H1 (cell line): ENCODE data around the gene ATG16L1. TPM values are rescaled to one million over a fixed set of nuclear protein-coding genes. Genes with fewer than 3 reads are reported as not detected.

Experiments
- POLR2AphosphoS5 ChIP-seq: IDR thresholded peaks from 2 replicates; pipeline ENCODE4 v1.6.1; 2011; ENCODE audit warnings: low read depth, low read length
- polyA plus RNA-seq, 7 experiments: library from polyadenylated mRNA; depleted of rRNA in 3 of 7; stranded (reverse) in 5 of 7; unstranded in 2 of 7; fragments of >200 nt in 5 of 7; fragments of 200-250 nt in 2 of 7; gene quantifications; 1 replicate in 5 of 7; 2 replicates in 1 of 7; 4 replicates in 1 of 7; pipeline versions ENCODE4 v1.2.1 to v1.2.3, GENCODE V29; 2011 to 2013; ENCODE audit warnings: missing spikeins in 2 of 7, mixed read lengths in 2 of 7
- total RNA-seq: library from RNA; stranded (reverse); fragmentation: NEBNext Ultra II Directional; extraction: Animal tissue kit (Norgen Biotek cat#: 25700); gene quantifications from 2 replicates; pipeline ENCODE4 v1.2.1, GENCODE V29; 2021

ATG16L1 gene
- total and polyA plus RNA-seq, 2 of the 8 experiments (the other 6 are each of a cell fraction or from before 2014, with no cell fraction given): 18.3 to 31.0 TPM

DNA sequence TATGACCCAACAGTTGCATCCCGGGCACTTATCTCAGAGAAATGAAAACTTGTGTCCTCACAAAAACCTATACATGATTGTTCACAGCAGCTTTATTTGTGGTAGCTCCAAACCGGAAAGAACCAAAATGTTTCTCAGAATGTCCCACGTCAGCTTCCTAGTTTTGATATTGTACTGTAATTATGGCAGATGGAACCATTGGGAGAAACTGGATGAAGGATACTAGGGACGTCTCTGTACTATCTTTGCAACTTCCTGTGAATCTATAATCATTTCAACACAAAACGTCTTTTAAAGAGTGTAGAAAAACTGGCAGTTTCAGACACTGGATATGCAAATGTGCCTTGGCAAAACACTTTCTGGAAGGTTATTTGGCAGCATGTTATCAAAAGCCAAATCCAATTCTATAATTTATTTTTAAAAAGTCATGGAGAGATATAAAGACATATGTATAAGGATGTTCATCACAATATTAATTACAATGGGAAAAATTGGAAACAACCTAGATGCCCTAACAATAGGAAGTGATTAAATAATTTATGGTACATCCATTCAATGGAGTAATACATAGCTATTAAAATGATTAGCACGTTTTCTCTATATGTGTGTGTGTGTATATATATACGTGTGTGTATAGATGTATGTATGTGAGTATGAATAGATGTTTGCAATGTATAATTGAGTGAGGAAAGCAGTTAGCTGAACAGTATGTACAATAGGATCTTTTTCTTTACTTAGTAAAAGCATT is 65.9 kb downstream of the ATG16L1 start (continued):
- TF ChIP-seq POLR2AphosphoS5: no peak
